Stimulated activated CD8-positive, alpha-beta memory T cell treated with anti-CD3 and anti-CD28 coated beads, Interleukin-7, amount 100 ng/mL, for 48 hours (primary cell): Measurements from ENCODE around the gene TP53BP2.

Experiments
- DNase-seq, 2 donors: peaks; one replicate each; pipeline ENCODE4 v3.0.0-alpha.2; 2020; ENCODE audit warnings: low read depth in 1 of 2; ENCODE audit errors: extremely low read depth in 1 of 2

The TP53BP2 gene

GRCh38 chr1:223802602-223803001 lies 43.1 kb downstream of the TP53BP2 start:
- no peak for DNase-seq

DNA sequence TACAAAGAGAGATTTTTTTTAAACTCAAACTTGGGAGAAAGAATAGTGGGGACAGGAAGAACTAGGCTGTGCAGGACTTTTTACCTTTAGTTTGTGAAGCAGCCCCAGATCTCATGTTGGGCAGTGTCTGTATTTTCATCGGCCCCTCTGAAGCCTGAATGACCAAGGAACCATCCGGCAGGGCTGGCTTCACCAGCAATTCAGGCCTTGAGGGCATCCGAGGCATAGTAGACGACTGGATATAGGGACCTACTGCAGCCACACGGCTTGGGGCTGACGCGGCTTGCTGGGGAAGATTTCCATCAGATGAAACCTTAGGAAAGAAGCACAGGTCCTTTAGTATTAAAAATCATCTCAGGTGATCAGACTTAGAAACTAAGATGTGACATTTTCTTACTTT lies 43.7 kb downstream of the TP53BP2 start:
- DNase-seq: no peak

DNA sequence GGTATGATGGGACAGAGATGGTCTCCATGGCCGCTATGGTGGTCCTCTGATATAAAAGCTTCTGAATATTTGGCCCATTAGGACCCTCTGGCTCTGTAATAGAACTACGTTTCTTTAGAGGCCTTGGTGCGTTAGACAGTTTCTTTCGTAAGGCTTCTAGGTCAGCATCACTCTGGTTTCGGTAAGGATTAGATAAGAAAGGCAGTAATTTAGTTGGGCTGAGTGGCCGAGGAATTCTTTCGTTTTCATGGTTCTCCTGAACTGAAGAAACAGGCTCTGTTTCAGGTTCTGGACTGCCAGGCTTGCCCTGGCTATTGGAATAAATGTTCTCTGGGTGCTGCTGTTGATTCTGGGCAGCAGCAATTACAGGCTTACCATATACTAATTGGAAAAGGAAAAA lies 49.5 kb downstream of the TP53BP2 start:
- no peak for DNase-seq

DNA sequence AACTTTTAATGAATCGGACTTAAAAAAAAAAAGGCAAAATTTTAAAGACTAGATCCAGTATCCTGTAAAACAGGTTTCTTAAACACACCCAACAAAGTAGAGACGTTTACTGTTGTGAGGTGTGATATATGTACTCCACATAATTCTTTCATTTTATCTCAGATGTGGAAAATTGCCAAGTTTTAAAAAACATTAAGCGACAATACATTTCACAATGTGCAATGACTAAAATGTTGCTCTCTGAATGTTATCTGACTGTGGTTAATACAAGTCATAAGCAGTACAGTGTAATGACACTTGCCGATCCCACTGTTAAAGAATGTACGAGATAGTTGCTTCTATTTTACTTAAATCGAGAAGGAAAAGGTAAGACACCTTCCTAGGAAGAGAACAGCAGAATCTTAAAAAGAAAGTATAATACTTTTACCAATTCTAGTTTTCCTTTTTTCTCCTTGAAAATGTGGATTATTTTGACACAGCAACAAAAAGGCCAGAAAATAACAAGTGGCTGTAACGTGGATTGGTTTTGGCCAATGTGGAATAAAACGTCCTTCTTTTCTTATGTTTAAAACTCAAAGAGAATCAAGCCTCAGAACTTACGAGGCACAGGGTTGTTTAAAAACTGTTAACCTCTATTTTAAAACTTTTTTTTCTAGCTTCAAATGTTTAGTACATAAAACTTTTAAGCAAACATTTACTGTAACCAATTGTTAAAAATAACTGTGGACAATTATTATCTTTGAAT lies 51.4 kb downstream of the TP53BP2 start:
- no peak for DNase-seq

GRCh38 chr1:223793716-223794115 lies 52.0 kb downstream of the TP53BP2 start:
- no peak for DNase-seq

DNA sequence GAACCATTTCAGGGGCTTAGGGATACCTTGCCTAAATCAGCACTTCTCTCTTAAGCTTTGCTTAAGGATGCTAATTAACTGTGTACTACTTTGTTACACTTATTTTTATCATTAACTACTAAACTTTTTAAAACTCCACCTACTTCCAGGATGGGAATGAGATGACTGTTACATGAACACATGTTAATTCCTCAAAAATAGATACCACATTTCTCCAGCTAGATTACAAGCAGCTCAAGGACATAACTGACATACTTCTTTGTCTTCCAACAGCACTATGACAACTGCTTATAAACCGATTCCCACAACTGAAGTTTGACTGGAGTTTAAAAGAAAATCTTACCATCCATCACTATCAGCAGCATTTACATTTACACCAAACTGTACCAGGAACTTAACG lies 53.7 kb downstream of the TP53BP2 start:
- no peak for DNase-seq

GRCh38 chr1:223788746-223789415 lies 56.9 kb downstream of the TP53BP2 start:
- DNase-seq: no peak

- no peak for DNase-seq
These were observed 59.9 kb downstream of the TP53BP2 start for GRCh38 chr1:223785808-223786207.

DNA sequence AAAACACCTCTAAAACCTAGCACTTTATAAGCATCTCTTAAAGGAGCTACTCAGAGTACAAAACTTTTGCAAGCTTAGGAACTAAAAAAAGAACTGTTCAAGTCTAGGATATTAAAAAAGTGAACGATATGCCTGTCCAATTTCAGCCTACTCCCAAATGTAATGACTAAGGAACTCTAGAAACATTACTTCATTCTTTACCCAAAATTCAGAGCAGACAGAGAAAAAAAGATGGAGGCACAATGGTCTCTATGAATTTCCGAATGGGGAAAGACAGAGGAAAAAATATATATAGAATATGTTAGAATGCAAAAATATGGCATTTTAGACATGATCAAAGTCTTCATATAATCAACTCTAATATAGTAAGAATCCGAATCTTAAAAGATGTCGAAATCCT lies 61.2 kb downstream of the TP53BP2 start:
- no peak for DNase-seq

- DNase-seq: no peak
These were observed 62.1 kb downstream of the TP53BP2 start for GRCh38 chr1:223783676-223784075.

DNA sequence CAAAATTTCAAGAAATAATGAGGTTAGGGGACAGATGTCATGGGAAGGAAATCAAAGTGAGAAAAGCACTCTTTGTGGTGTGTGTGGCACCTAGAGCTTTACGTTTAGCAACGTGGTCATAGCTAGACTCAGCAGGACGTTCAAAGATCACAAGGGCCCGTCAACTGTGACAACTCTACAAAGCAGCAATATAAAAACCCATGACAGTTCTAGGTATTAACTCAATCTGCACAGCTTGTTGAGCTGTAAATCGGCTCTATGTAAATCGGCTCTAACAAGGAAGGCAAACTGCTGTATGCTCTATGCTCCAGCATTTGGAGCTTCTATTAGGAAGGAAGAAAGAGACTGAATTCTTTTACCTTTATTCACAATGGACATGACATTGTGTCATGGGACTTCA lies 64.8 kb downstream of the TP53BP2 start:
- DNase-seq: no peak

DNA sequence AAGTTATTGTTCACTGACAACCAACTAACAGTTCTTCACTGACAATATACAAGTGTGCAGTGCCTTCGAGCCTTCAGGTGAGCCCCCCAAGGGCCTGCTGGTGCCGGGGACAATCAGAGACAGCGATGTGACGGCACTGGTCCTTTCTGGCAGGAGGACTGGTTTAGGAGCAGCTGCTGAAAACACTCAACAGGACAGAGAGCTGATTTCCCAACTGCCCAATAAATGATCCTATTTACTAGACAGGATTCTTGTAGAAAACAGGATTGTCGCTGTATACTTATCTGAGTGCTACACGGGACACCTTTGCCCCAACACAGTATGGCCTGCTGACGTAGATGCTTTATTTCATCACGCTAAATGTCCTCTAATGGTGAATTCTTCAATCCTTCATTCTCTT lies 65.4 kb downstream of the TP53BP2 start:
- DNase-seq: no peak

DNA sequence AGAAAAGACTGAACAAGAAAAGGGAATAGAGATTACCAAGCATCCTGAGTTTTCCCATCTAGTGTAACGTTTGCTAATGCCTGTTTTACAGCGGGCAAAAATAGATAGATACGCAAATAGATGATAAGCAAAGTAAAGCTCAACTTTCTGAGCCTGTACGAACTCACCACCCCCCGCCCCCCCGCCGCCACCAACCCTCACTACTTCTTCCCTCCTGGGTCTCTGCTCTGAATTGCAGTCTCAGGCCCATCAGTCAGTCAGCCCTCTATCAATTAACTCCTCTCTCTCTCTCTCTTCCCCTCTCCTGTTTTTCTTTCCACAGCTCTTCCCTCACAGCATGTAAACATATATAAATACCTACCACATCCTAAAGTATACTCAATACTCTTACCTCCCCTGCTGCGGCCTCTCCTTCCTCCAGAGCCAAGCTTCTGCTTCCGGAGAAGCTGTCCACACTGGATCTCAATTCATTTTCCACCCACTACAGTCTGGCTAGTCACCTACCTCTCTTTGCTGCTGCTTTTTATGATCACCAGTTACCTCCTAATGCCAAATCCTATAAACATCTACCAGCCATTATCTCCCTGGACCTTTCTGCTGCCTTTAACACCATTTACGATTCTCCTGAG lies 68.8 kb downstream of the TP53BP2 start:
- no peak for DNase-seq

DNA sequence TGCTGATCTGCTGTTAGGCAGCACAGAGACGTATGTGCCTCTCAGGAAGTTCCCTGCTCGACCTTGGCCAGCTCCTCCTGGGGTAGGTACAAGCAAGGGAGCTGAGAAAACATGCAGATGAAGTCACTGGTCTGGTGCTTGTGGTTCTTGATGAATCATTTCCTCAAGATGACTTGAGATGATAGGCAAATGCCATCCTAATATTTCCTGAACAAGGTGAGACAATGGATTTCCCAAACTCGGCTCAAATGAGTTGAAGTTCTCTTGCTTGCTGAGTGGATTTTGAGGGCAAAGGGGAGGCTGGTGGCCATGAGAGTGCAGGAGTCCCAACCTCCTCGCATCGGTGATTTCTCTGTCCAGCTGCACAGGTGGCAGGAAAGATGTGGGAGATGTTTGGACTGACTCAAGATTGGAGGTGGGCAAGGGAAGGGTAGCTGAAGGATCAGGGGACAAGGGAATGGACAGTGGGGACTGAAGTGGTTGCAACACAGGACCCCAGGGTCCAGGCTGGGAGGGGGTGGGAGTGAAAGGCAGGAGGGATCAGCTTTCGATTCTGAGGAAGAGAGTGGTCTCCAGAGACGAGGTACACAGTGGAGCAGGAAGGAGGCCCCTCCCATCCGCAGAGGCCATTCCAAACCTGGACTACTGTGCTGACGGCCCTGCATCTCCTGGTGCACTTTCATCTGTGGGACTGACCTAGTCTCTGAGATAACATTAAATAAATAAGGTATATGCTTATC lies 69.5 kb downstream of the TP53BP2 start:
- DNase-seq: peak in 1 of 2 donors; percentile 43

- DNase-seq: no peak
These were observed 70.1 kb downstream of the TP53BP2 start for GRCh38 chr1:223775711-223776074.

GRCh38 chr1:223775054-223775453 lies 70.7 kb downstream of the TP53BP2 start:
- DNase-seq: no peak

DNA sequence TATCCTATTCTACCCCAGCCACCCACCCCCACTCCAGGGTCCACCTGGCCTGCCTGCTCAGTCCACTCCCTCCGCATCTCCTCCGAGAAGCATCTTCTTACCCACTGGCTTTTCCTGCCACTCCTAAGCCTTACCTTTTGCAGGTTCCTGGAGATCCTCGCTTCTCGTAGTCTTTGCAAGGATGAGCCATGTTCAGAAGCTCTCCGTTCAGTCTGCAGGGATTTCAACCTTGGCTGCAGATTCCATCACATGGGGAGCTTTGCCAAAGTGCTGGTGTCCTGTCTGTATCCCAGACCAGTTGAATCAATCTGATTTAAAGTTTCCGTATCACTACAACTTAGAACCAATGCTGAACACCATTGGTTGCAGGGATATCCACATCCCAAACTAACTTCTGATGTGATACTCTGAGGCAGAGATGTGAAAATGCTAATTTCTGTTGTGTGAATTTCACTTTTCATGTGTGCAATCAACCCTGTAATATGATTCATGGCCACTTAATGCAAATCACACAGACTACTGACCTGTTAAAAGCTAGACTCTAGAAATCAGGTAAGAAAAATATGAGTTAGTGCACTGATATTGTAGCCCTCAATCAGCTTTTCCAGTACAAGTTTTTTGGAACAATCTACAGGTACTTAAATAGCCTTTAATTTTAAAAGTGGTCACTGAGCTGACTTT lies 71.5 kb downstream of the TP53BP2 start:
- no peak for DNase-seq

GRCh38 chr1:223772771-223773160 lies 73.0 kb downstream of the TP53BP2 start:
- no peak for DNase-seq

- DNase-seq: no peak
These were observed 73.7 kb downstream of the TP53BP2 start for GRCh38 chr1:223771814-223772770.

DNA sequence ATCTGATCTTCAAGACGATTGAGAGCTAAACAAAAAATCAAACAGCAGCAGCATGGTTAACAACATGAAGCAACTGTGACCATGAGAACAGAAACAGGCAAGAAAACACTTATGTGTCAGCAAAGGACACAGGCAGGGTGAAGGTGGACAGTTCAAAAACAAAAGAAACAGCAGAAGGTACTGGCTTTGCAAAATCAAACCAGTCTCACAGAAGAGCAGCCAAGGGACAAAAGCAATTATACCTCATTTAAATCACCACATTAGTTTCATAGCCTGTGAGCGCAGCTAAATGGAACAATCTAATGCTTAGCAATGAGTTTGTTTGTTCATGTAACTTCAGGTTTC lies 74.3 kb downstream of the TP53BP2 start:
- no peak for DNase-seq
